Memory B cell (primary cell): ENCODE measurements around the gene TRIM40.
"Not testable (repeated sequence)": the region's sequence is repeated elsewhere in the genome, so short reads cannot be mapped to it uniquely, and the experiment has no call there.

Source experiments
- ATAC-seq: fragments of 150-1000 bp; cut with Tn5 transposase; 2 replicates; pipeline ENCODE4 v1.10.0; 2021; ENCODE audit warnings: low read depth, mild to moderate bottlenecking, moderate library complexity
- DNase-seq, 2 donors: peaks; one replicate each; pipeline ENCODE4 v3.0.0; 2022; ENCODE audit warnings: low spot score in 2 of 2
- H3K27ac Mint-ChIP-seq: one replicate; pipeline ENCODE4 v1.8.0; 2022; ENCODE audit warnings: mild to moderate bottlenecking, moderate library complexity, mixed read lengths
- H3K27me3 Mint-ChIP-seq: one replicate; pipeline ENCODE4 v1.8.0; 2022; ENCODE audit warnings: mixed read lengths
- H3K36me3 Mint-ChIP-seq: one replicate; pipeline ENCODE4 v1.8.0; 2022; ENCODE audit warnings: mild to moderate bottlenecking, mixed read lengths
- H3K4me1 Mint-ChIP-seq: one replicate; pipeline ENCODE4 v1.8.0; 2022; ENCODE audit warnings: mixed read lengths
- H3K4me3 Mint-ChIP-seq: one replicate; pipeline ENCODE4 v1.8.0; 2022; ENCODE audit warnings: mild to moderate bottlenecking, moderate library complexity, mixed read lengths
- H3K9me3 Mint-ChIP-seq: one replicate; pipeline ENCODE4 v1.8.0; 2022; ENCODE audit warnings: mixed read lengths

TRIM40 gene

DNA sequence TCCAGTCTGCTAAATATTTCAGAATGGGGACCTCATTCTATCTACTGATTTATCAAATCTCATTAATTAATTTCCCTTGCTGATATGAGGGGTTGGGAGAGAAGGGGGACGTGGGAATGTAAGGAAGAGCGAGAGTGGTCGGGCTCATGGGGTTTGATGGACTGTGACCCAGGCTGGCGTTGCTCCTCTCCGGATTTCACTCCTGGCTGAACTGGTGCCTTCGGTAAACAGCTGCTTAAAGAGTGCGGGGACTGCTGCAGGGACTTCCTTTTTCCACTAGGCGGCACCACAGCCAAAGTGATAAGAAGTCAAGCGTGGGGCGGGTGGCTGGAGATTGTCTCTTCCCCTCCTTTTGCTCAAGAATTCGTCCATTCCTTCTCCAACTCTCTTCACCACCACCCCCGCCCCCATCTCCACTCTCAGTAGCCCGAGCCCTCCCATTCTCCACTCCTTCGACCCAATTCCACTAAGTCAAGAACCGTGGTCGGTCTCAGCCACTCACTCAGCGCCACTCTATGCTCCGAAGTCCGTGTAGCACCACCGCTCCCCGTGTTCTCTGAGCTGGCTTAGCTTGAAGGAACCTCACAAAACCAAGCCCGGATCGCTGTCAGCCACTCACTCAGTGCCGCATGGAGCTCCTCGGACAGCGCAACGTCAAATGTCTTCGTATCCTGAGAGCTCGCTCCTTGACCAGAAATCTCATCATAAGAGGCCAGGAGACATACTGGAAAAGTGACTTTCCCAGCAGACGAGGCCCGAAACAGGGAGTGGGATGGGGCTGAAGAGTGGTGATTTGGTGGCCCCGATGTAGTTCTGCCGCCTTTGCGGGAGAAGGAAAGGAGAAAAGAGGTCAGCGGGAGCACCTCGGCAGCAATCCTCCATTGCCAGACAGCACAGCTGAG, 32.7 kb upstream of the TRIM40 start:
- Mint-ChIP-seq H3K27me3 (peaks cover 36% of the 10 kb centered on the region), H3K4me1 (peaks cover 33% of the 10 kb centered on the region), H3K4me3 (peak overlapping the region; percentile 86), H3K36me3 (no peaks in the 10 kb centered on the region), H3K27ac (peak overlapping the region; percentile 28), H3K9me3 (no peaks in the 10 kb centered on the region)
- ATAC-seq (peak; percentile 86), DNase-seq (peak; percentile 82 to 83)

GRCh38 chr6:30103872-30104179, 32.1 kb upstream of the TRIM40 start:
- Mint-ChIP-seq H3K9me3 (no peaks in the 10 kb centered on the region), H3K27me3 (peaks cover 35% of the 10 kb centered on the region), H3K27ac (no peak overlapping the region), H3K4me3 (peak overlapping the region; percentile 86), H3K36me3 (no peaks in the 10 kb centered on the region), H3K4me1 (peaks cover 30% of the 10 kb centered on the region)
- no peak for ATAC-seq
- no peak for DNase-seq

DNA sequence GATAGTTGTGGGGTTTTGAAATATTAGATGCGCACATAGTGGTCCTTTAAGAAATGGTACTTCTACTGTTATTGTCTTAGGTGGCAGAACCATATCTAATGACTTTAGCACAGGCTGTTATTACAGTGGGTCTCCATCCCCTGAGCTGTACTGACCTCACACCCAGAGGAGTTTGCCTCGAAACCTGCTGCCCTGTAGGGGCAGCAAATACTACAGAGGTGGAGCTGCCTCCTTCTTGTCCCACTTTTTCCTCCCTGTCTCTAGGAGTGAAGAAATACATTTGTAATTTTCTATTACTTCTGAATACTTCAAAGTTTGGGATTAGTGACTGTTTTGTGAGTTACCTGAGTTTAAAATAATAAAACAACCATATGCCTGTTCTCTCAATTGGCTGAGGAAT, 31.3 kb upstream of the TRIM40 start:
- Mint-ChIP-seq H3K4me1 (peaks cover 28% of the 10 kb centered on the region), H3K9me3 (no peaks in the 10 kb centered on the region), H3K27me3 (peaks cover 31% of the 10 kb centered on the region), H3K36me3 (no peaks in the 10 kb centered on the region), H3K27ac (no peak overlapping the region), H3K4me3 (no peak overlapping the region)
- ATAC-seq (no peak), DNase-seq (no peak)

DNA sequence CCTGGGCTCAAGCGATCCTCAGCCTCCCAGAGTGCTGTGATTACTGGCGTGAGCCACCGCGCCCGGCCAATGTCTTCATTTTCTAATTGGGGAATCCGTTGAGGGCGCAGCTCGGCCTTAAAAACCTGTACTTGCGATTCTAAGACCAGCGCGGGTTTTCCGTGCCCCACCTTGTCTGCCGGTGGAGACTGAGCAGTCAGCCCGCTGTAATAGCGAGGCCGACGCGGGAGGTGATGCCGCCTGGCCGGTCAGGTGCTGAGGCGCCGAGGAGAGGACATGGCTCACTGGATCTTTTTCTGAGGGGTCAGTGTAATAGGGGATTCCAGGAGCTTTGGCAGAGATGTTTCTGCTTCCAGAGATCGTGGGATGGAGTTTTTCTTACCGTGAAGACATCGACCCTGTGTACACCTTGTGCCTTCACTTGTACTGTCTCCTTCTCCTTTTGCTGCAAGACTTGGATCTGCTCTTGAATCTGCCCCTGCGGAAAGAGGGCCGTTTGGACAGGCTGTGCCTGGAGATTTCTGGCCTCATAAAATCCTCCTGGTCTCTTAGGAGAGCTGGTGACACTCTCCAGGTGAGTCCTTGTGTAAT, 24.6 kb upstream of the TRIM40 start:
- Mint-ChIP-seq H3K4me1 (peaks cover 10% of the 10 kb centered on the region), H3K4me3 (no peak overlapping the region), H3K27ac (no peak overlapping the region), H3K9me3 (no peaks in the 10 kb centered on the region), H3K36me3 (no peaks in the 10 kb centered on the region), H3K27me3 (peaks cover 23% of the 10 kb centered on the region)
- DNase-seq = no peak
- no peak for ATAC-seq

DNA sequence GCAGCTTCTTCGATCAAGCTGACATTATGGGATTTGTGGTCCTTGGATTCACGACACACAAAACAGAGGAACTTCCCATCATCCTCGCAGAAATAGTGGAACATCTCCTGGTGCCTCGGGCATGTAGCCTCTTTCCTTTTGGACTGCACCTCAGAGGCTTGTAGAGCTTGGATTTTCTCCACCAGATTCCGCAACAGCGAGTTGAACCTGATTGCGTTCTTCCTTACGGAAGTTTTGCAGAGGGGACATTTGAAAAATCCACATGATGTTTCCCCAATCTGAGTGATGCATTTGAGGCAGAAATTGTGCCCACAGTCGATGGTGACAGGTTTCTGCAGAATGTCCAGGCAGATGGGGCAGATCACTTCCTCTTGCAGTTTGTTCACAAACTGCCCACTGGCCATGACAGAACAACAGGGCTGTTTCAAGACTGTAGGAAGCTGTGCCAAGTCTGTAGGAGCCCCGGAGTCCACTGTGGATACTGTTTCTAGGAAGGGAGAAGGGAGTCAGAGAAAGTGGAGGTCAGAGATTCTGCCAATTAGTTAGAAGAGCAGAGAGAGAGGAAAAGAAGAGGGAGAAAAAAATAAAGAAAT, 23.4 kb upstream of the TRIM40 start:
- ATAC-seq (no peak), DNase-seq (no peak)
- H3K9me3 Mint-ChIP-seq = no peaks in the 10 kb centered on the region
- no peaks in the 10 kb centered on the region for H3K36me3 Mint-ChIP-seq
- H3K4me3 Mint-ChIP-seq = no peak overlapping the region
- H3K27me3 Mint-ChIP-seq = peaks cover 19% of the 10 kb centered on the region
- peaks cover 10% of the 10 kb centered on the region for H3K4me1 Mint-ChIP-seq
- no peak overlapping the region for H3K27ac Mint-ChIP-seq

DNA sequence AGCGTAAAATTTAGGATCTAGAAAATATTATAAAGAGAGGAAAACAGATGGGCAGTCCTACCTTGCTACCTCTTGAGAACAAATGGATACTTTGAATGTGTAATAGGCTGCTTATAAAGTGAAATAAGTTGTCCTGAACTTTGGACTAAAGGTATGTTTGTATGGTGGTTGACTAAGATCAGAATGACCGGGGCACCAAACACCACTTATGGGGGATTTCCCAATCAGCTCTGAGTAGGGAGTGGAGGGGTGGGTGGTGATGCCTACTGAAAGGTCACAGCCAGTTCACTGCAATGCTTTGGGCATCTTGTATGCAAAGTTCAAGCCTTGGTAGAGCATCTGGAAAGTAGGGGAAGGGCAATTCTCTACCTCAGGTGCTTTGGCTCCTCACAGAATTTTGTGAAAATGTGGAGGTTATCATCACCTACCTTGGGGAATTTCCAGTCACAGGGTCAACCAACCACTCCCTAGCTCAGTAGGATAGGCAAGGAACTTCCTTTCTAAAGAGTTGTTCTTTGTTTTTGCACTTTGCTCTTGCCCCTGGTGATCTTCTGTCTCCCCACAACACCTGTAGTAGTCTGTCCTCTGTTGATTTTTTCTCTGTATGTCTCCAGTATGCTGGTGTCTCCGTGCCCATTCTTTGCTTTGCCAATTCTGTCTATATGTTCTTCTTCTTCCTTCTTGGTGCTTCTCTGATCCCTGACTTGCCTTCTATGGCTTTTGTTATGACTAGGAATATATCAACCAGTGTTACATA, 22.8 kb upstream of the TRIM40 start, which contains the start of gene TRIM31:
TSS of gene TRIM31 (minus strand) at position 88 of the 757 bp plus-strand sequence. CDS start 285 bp downstream, outside the sequence.
- Mint-ChIP-seq H3K27me3 (peaks cover 16% of the 10 kb centered on the region), H3K36me3 (no peaks in the 10 kb centered on the region), H3K4me1 (peaks cover 10% of the 10 kb centered on the region), H3K9me3 (no peaks in the 10 kb centered on the region), H3K4me3 (no peak within 1 kb of the TSS), H3K27ac (no peak within 1 kb of the TSS)
- peak; percentile 73 for ATAC-seq
- no peak for DNase-seq

GRCh38 chr6:30113841-30114240, 22.1 kb upstream of the TRIM40 start:
- Mint-ChIP-seq H3K27ac (no peak overlapping the region), H3K4me3 (no peak overlapping the region), H3K27me3 (peaks cover 12% of the 10 kb centered on the region), H3K9me3 (no peaks in the 10 kb centered on the region), H3K36me3 (no peaks in the 10 kb centered on the region), H3K4me1 (peaks cover 10% of the 10 kb centered on the region)
- DNase-seq (no peak), ATAC-seq (no peak)

DNA sequence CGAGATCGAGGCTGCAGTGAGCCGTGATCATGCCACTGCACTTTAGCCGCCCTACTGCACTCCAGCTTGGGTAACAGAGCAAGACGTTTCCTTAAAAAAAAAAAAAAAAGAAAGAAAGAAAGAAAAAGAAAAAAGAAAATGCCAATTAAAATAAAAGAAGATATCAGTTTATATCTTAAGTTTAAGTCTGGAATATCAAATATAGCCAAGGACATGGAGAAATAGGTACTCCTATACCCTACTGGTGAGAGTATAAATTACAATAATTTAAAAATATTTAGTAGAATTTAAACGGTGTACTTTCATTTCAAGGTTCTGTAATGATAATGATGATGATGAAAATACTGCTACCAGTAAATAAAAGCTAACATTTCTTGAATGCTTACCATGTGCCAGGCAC, 19.2 kb upstream of the TRIM40 start:
- Mint-ChIP-seq H3K9me3 (no peaks in the 10 kb centered on the region), H3K27me3 (peaks cover 8% of the 10 kb centered on the region), H3K27ac (no peak overlapping the region), H3K36me3 (no peaks in the 10 kb centered on the region), H3K4me3 (no peak overlapping the region), H3K4me1 (peaks cover 10% of the 10 kb centered on the region)
- ATAC-seq (peak; percentile 31), DNase-seq (no peak)

- DNase-seq, H3K27ac Mint-ChIP-seq, H3K9me3 Mint-ChIP-seq, ATAC-seq, H3K27me3 Mint-ChIP-seq, H3K4me1 Mint-ChIP-seq, H3K36me3 Mint-ChIP-seq, H3K4me3 Mint-ChIP-seq: not testable (repeated sequence)
Observed at GRCh38 chr6:30118691-30119090, 17.2 kb upstream of the TRIM40 start.

DNA sequence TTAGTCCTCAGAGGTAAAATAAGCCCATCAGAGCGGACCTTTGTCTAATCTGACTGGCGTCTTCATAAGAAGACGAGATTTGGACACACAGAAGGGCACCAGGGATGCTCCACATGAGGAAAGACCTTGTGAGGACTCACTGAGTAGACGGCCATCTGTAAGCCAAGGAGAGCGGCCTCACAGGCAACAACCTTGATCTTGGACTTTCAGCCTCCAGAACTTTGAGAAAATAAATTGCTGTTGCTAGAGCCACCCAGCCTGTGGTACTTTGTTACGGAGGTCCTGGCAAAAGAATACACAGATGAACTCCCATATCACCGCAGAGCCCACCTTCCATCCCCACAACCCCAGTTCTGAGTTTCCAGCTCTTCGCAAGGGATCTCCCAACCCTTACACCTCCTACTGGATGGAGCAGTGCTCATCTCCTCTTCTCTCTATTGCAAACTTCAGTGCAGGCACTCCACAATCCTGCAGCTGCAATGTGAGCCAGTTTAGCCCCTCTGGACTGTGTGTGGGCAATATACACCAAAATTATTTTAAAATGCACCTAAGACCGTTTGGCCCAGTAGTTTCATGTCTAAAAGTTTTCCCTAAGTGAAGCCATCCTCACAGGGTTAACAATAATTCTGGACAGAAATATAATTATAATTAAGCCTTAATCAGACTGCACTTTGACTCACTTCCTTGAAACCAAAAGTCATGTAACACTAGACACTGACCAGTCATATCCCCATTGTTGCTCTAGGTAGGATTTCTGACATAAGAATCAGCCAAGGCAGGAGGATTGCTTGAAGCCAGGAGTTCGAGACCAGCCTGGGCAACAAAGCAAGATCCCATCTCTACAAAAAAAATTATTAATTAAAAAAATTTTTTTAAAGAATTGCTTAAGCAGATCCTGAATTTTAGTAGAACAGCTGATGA, 14.2 kb upstream of the TRIM40 start:
- Mint-ChIP-seq H3K27me3 (peaks cover 8% of the 10 kb centered on the region), H3K36me3 (no peaks in the 10 kb centered on the region), H3K4me1 (no peaks in the 10 kb centered on the region), H3K27ac (no peak overlapping the region), H3K9me3 (no peaks in the 10 kb centered on the region), H3K4me3 (no peak overlapping the region)
- no peak for ATAC-seq
- DNase-seq = no peak

DNA sequence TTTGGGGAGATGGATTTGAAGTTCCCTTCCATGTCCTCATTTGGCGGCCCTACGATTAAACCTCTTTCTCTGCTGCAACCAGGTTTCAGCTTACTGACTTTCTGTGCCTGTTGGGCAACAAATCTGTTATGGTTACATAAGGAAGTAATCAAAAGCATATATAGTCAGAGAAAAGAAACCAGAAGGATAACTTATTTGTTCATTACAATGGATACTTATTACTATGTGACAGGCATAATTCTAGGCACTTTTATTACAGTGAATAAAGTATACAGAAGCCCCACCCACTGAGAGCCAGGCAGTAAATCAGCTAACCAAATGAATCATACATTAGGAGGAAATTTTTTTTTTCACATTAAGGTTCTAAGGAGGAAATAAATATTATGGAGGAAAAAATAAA, 13.4 kb upstream of the TRIM40 start:
- Mint-ChIP-seq H3K4me3 (no peak overlapping the region), H3K27ac (no peak overlapping the region), H3K36me3 (no peaks in the 10 kb centered on the region), H3K9me3 (no peaks in the 10 kb centered on the region), H3K4me1 (peaks cover 2% of the 10 kb centered on the region), H3K27me3 (peaks cover 9% of the 10 kb centered on the region)
- ATAC-seq (no peak), DNase-seq (no peak)

DNA sequence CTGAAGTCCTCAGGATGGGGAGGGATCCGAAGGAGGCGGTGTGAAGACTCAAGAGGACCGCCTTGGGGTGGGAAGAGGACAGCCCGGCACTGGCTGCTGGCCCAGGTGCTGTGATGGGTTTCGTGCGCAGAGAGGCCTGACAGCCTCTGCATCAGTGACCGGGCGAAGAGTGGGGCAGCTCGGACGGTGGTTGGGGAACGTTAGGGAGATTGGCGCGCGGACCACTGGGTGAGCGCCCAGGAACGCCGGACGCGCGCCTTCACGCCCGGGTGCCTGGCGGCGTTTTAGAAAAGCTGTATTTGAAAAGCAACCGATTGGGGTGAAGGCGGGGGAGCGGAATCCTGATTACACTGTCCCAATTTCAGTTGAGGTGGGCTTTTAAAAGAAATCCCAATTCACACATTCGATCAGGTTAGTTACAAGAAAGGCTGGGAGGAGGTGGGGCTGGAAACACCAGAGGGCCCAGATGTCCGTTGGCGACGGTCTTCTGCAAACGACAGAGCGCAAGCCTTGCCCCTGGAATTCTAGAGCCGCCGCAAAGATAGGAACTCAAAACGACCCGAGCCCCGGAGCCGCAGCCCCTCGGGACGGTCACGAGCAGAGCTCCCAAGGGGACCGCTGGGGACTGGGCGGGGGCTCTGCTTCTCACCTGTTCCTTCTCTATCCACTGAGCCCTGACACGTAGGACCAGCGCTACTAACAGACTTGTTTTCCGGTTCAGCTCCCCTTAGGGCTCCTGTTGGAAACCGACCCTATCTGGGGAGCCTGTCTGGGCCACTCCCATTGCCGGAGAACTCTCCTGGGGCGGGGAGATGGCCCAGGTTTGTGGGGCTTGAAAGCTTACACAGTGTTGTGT, 8.5 kb upstream of the TRIM40 start:
- DNase-seq (peak in 1 of 2 donors; percentile 12), ATAC-seq (peak; percentile 47)
- no peaks in the 10 kb centered on the region for H3K36me3 Mint-ChIP-seq
- H3K4me1 Mint-ChIP-seq = peaks cover 6% of the 10 kb centered on the region
- no peaks in the 10 kb centered on the region for H3K9me3 Mint-ChIP-seq
- peaks cover 21% of the 10 kb centered on the region for H3K27me3 Mint-ChIP-seq
- peak overlapping the region; percentile 38 for H3K4me3 Mint-ChIP-seq
- H3K27ac Mint-ChIP-seq = no peak overlapping the region
